Choroid plexus epithelial cell (primary cell): ENCODE results near the gene ABCF3.

Source experiments
- DNase-seq: peaks from one replicate; pipeline ENCODE4 v3.0.0-alpha.2; 2010; ENCODE audit warnings: low read depth
- H3K4me3 ChIP-seq: 2 replicates; pipeline ENCODE4 v1.5.1; 2011; ENCODE audit warnings: low read depth, mild to moderate bottlenecking, control low read depth, low read length, moderate library complexity
- TF ChIP-seq, protein P1 (sequence below): conservative IDR thresholded peaks from 2 replicates; pipeline ENCODE4 v1.5.1; 2011; ENCODE audit warnings: low read depth, mild to moderate bottlenecking, control low read depth, inconsistent platforms, low read length, moderate library complexity

Gene ABCF3

DNA sequence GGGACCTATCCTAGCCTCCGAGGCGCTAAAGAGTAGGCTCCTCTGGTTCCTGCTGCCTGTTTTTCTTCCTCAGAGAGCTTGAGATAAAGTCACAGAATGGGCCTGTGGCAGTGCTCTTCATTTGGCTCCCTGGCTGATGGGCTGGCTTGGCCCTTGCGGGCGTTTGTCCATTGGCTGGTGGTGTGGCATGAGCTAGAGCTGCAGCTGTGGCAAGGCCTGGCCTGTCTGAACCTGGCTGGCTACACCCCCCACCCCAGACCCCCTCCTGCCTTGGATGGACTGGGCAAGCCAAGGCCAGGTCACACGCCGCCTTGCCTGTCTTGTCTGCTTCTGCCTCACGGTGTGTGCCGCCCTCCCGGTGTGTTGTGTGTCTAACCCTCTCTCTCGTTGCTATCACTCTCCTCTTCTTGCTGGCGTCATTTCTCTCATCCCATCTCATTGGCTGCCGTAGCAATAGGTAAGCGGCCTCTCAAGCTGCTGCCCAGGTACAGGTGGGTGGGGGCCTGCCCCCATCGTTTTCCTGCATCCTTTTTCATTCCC, 8.2 kb upstream of the ABCF3 start:
- no peak for DNase-seq
- TF ChIP-seq, protein P1, sequence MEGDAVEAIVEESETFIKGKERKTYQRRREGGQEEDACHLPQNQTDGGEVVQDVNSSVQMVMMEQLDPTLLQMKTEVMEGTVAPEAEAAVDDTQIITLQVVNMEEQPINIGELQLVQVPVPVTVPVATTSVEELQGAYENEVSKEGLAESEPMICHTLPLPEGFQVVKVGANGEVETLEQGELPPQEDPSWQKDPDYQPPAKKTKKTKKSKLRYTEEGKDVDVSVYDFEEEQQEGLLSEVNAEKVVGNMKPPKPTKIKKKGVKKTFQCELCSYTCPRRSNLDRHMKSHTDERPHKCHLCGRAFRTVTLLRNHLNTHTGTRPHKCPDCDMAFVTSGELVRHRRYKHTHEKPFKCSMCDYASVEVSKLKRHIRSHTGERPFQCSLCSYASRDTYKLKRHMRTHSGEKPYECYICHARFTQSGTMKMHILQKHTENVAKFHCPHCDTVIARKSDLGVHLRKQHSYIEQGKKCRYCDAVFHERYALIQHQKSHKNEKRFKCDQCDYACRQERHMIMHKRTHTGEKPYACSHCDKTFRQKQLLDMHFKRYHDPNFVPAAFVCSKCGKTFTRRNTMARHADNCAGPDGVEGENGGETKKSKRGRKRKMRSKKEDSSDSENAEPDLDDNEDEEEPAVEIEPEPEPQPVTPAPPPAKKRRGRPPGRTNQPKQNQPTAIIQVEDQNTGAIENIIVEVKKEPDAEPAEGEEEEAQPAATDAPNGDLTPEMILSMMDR = no peak
- H3K4me3 ChIP-seq = peak overlapping the region; percentile 100

DNA sequence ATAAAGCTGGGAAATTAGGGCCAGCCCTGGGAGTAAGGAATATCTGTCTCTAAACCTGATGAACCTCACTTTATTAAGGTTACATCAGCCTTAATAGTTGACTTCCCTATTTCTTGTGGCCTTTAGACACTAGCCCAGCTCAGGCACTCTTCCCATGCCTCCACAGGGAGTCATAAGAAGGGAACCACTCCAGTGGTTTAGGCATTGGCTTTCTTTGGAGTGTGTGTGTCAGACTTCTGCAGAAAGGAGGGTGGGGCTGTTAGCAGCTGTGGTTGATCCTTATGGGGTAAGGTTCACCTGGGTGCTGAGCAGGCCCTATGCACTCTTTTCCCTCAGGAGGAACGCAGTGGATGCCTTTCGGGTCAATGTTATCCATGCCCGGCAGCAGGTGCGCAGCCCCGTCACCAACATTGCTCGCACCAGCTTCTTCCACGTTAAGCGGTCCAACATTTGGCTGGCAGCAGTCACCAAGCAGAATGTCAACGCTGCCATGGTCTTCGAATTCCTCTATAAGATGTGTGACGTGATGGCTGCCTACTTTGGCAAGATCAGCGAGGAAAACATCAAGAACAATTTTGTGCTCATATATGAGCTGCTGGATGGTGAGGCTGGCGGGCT, 7.4 kb upstream of the ABCF3 start:
- no peak for DNase-seq
- TF ChIP-seq, protein P1 = no peak
- H3K4me3 ChIP-seq = no peak overlapping the region

DNA sequence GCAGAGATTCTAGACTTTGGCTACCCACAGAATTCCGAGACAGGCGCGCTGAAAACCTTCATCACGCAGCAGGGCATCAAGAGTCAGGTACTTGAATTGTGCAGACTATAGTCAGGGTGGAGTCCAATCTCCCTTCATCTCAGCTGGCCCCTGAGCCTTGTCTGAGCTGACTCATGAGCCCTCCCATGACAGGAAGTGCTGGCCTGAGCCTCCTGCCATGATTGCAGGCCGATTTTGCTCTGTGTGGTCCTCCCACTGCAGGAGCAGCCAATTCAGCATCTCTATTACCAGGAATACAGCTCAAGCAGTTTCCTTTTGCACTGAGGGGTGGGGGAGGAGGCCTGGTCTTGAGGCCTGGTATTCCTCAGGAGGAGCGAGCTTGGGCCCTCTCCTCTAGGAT, 5.8 kb upstream of the ABCF3 start:
- TF ChIP-seq, protein P1 = no peak
- peak; percentile 84 for DNase-seq
- no peak overlapping the region for H3K4me3 ChIP-seq

DNA sequence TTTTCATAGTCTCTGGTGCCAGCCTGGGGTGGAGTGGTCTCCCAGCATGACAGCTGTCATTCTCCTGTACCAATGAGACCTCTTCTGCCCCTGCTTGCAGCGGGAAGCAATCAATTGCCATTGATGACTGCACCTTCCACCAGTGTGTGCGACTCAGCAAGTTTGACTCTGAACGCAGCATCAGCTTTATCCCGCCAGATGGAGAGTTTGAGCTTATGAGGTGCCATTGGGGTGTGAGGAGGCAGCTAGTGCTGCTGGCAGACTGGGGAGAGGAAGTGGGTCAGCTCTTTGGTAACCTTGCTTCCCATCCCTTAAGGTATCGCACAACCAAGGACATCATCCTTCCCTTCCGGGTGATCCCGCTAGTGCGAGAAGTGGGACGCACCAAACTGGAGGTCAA, 4.4 kb upstream of the ABCF3 start:
- no peak overlapping the region for H3K4me3 ChIP-seq
- DNase-seq = no peak
- TF ChIP-seq, protein P1 = no peak

DNA sequence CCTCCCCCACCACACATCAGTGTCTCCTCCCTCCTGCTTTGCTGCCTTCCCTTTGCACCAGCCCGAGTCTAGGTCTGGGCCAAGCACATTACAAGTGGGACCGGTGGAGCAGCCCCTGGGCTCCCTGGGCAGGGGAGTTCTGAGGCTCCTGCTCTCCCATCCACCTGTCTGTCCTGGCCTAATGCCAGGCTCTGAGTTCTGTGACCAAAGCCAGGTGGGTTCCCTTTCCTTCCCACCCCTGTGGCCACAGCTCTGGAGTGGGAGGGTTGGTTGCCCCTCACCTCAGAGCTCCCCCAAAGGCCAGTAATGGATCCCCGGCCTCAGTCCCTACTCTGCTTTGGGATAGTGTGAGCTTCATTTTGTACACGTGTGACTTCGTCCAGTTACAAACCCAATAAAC, 2.3 kb upstream of the ABCF3 start:
- no peak for DNase-seq
- no peak overlapping the region for H3K4me3 ChIP-seq
- TF ChIP-seq, protein P1 = no peak

DNA sequence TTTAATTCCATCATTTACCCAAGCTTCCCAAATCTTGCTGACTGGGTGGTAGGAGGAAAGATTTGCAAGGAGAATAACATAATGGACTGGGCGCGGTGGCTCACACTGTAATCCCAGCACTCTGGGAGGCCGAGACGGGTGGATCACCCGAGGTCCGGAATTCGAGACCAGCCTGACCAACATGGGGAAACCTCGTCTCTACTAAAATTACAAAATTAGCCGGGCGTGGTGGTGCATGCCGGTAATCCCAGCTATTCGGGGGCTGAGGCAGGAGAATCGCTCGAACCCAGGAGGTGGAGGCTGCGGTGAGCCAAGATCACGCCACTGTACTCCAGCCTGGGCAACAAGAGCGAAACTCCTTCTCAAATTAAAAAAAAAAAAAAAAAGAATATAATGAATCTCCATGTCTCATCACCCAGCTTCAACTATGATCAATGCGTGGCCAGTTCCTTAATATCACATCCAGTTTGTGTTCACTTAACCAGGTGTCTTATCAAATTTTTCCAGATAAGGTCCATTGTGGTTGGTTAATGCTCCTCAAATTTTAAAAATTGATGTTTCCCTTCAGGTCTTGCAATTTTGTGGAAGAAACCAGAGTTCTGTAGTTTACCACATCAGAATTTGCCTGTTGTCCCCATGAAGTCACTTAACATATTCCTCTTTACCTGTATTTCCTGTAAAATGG, 1.3 kb upstream of the ABCF3 start:
- TF ChIP-seq, protein P1 = no peak
- no peak overlapping the region for H3K4me3 ChIP-seq
- DNase-seq = no peak
